Neural cell (in vitro differentiated cells): ENCODE measurements around the gene RIMS1. TPM values are rescaled to one million over a fixed set of nuclear protein-coding genes. Genes with fewer than 3 reads are reported as not detected.

Experiments
- H2AFZ ChIP-seq: fragments of 200-600, 300-800 bp; sonication (generic), shearing (Covaris generic); 2 replicates; pipeline ENCODE4 v1.6.0; 2014; ENCODE audit warnings: low read depth, mild to moderate bottlenecking, antibody characterized with exemption, low read length, moderate library complexity
- H3F3A ChIP-seq: fragments of 200-600 bp; shearing (Covaris generic); 2 replicates; pipeline ENCODE4 v1.6.1; 2016; ENCODE audit warnings: mild to moderate bottlenecking, moderate library complexity, mixed read lengths, antibody characterized with exemption, low read length; ENCODE audit not compliant: insufficient read depth, poor library complexity, severe bottlenecking
- H3K27ac ChIP-seq: fragments of 200-600, 300-800 bp; sonication (generic), shearing (Covaris generic); 2 replicates; pipeline ENCODE4 v1.5.1; 2014; ENCODE audit warnings: mild to moderate bottlenecking, low read length, moderate library complexity
- H3K27me3 ChIP-seq: fragments of 300-800, 200-600 bp; sonication (generic), shearing (Covaris generic); 2 replicates; pipeline ENCODE4 v1.6.0; 2014; ENCODE audit warnings: mild to moderate bottlenecking, low read depth, low read length, moderate library complexity; ENCODE audit not compliant: insufficient read depth
- H3K36me3 ChIP-seq: fragments of 300-800, 200-600 bp; sonication (generic), shearing (Covaris generic); 2 replicates; pipeline ENCODE4 v1.5.1; 2014; ENCODE audit warnings: mild to moderate bottlenecking, antibody characterized with exemption, low read length, moderate library complexity; ENCODE audit not compliant: insufficient read depth
- H3K4me2 ChIP-seq: fragments of 300-800, 200-600 bp; sonication (generic), shearing (Covaris generic); 2 replicates; pipeline ENCODE4 v1.6.0; 2014; ENCODE audit warnings: mild to moderate bottlenecking, low read length
- H3K4me3 ChIP-seq: fragments of 300-800, 200-600 bp; sonication (generic), shearing (Covaris generic); 2 replicates; pipeline ENCODE4 v1.5.1; 2014; ENCODE audit warnings: mild to moderate bottlenecking, low read length, moderate library complexity
- H3K79me2 ChIP-seq: fragments of 200-600 bp; shearing (Covaris generic); replicated peaks from 2 replicates; pipeline ENCODE4 v1.6.0; 2014; ENCODE audit warnings: mild to moderate bottlenecking, low read length, moderate library complexity; ENCODE audit not compliant: insufficient read depth
- H3K9ac ChIP-seq: fragments of 300-800, 200-600 bp; sonication (generic), shearing (Covaris generic); 2 replicates; pipeline ENCODE4 v1.6.1; 2016; ENCODE audit warnings: mild to moderate bottlenecking, low read length, mixed read lengths
- H3K9me2 ChIP-seq: fragments of 200-600 bp; shearing (Covaris generic); 2 replicates; pipeline ENCODE4 v1.6.1; 2016; ENCODE audit warnings: mild to moderate bottlenecking, low read length, mixed read lengths; ENCODE audit not compliant: insufficient read depth
- H3K9me3 ChIP-seq: fragments of 200-600, 300-800 bp; sonication (generic), shearing (Covaris generic); 2 replicates; pipeline ENCODE4 v1.6.1; 2016; ENCODE audit warnings: mild to moderate bottlenecking, mixed run types, low read length, moderate library complexity, mixed read lengths
- H4K20me1 ChIP-seq: fragments of 200-600 bp; shearing (Covaris generic); 2 replicates; pipeline ENCODE4 v1.6.1; 2016; ENCODE audit warnings: mild to moderate bottlenecking, mixed run types; ENCODE audit not compliant: insufficient read depth
- CTCF ChIP-seq: fragments of 450-650 bp; IDR thresholded peaks from 2 replicates; pipeline ENCODE4 v1.5.1; 2014; ENCODE audit warnings: antibody characterized with exemption, mild to moderate bottlenecking, moderate library complexity; ENCODE audit not compliant: poor library complexity, severe bottlenecking
- EP300 ChIP-seq: fragments of 450-650 bp; conservative IDR thresholded peaks from 2 replicates; pipeline ENCODE4 v1.6.1; 2014; ENCODE audit warnings: antibody characterized with exemption, mild to moderate bottlenecking, moderate library complexity; ENCODE audit not compliant: poor library complexity, severe bottlenecking
- EZH2 ChIP-seq: fragments of 200-600, 300-800 bp; shearing (Covaris generic), sonication (generic); IDR thresholded peaks from 2 replicates; pipeline ENCODE4 v1.6.1; 2014; ENCODE audit warnings: antibody characterized with exemption, low read length, borderline replicate concordance, mild to moderate bottlenecking; ENCODE audit not compliant: insufficient read depth, poor library complexity, severe bottlenecking
- MXI1 ChIP-seq: fragments of 450-650 bp; conservative IDR thresholded peaks from 2 replicates; pipeline ENCODE4 v1.6.1; 2014; ENCODE audit warnings: antibody characterized with exemption, mild to moderate bottlenecking; ENCODE audit not compliant: poor library complexity, severe bottlenecking
- POLR2AphosphoS5 ChIP-seq: IDR thresholded peaks from 2 replicates; pipeline ENCODE4 v1.6.1; 2012
- RAD21 ChIP-seq: fragments of 450-650 bp; conservative IDR thresholded peaks from 2 replicates; pipeline ENCODE4 v1.6.1; 2014; ENCODE audit warnings: antibody characterized with exemption, mild to moderate bottlenecking, moderate library complexity
- REST ChIP-seq: IDR thresholded peaks from 2 replicates; pipeline ENCODE4 v1.6.1; 2012; ENCODE audit warnings: borderline replicate concordance
- SMC3 ChIP-seq: fragments of 450-650 bp; conservative IDR thresholded peaks from 2 replicates; pipeline ENCODE4 v1.6.1; 2014; ENCODE audit warnings: antibody characterized with exemption, mild to moderate bottlenecking, moderate library complexity; ENCODE audit not compliant: poor library complexity
- TAF1 ChIP-seq: IDR thresholded peaks from 2 replicates; pipeline ENCODE4 v1.6.1; 2012; ENCODE audit warnings: low read depth
- polyA plus RNA-seq: library from polyadenylated mRNA; depleted of rRNA; stranded (reverse); fragments of >200 nt; gene quantifications from 2 replicates; pipeline ENCODE4 v1.2.3, GENCODE V29; 2014

The RIMS1 gene
- polyA plus RNA-seq, 1 donor from 2014 or later, result 17.8 TPM

- no peak overlapping the region for H2AFZ ChIP-seq
- H3K9ac ChIP-seq, result no peak overlapping the region
- no peak for TF ChIP-seq MXI1
- no peak for TF ChIP-seq SMC3
- no peak for TF ChIP-seq EP300
- no peaks in the 10 kb centered on the region for H4K20me1 ChIP-seq
- no peak overlapping the region for H3K4me2 ChIP-seq
- no peak overlapping the region for H3K27ac ChIP-seq
- no peaks in the 10 kb centered on the region for H3K9me2 ChIP-seq
- H3K4me3 ChIP-seq, result no peak overlapping the region
- no peaks in the 10 kb centered on the region for H3F3A ChIP-seq
- H3K27me3 ChIP-seq, result no peaks in the 10 kb centered on the region
- no peaks in the 10 kb centered on the region for H3K79me2 ChIP-seq
- no peaks in the 10 kb centered on the region for H3K9me3 ChIP-seq
- no peaks in the 10 kb centered on the region for H3K36me3 ChIP-seq
These were observed 27.3 kb downstream of the RIMS1 start for GRCh38 chr6:71913444-71914234.

GRCh38 chr6:71929047-71929446 lies 42.7 kb downstream of the RIMS1 start:
- Histone ChIP-seq H3K9me3 (no peaks in the 10 kb centered on the region), H3K9ac (no peak overlapping the region), H2AFZ (no peak overlapping the region), H3K36me3 (no peaks in the 10 kb centered on the region), H3K27me3 (no peaks in the 10 kb centered on the region), H3F3A (no peaks in the 10 kb centered on the region), H3K9me2 (no peaks in the 10 kb centered on the region), H4K20me1 (no peaks in the 10 kb centered on the region), H3K4me3 (no peak overlapping the region), H3K4me2 (no peak overlapping the region), H3K79me2 (no peaks in the 10 kb centered on the region), H3K27ac (no peak overlapping the region)
- TF ChIP-seq POLR2AphosphoS5, result no peak
- no peak for TF ChIP-seq REST
- TF ChIP-seq MXI1, result no peak
- no peak for TF ChIP-seq CTCF
- no peak for TF ChIP-seq RAD21
- no peak for TF ChIP-seq TAF1
- TF ChIP-seq EP300, result no peak

- no peak for TF ChIP-seq SMC3
- TF ChIP-seq CTCF, result no peak
- no peak for TF ChIP-seq POLR2AphosphoS5
- TF ChIP-seq EP300, result no peak
- TF ChIP-seq MXI1, result no peak
- no peak for TF ChIP-seq EZH2
- Histone ChIP-seq H3K9me2 (no peaks in the 10 kb centered on the region), H3K27ac (no peak overlapping the region), H3K4me2 (no peak overlapping the region), H3K79me2 (no peaks in the 10 kb centered on the region), H3K9me3 (no peaks in the 10 kb centered on the region), H3F3A (no peaks in the 10 kb centered on the region), H3K9ac (no peak overlapping the region), H2AFZ (no peak overlapping the region), H4K20me1 (no peaks in the 10 kb centered on the region), H3K36me3 (peaks cover 4% of the 10 kb centered on the region), H3K4me3 (no peak overlapping the region), H3K27me3 (no peaks in the 10 kb centered on the region)
These were observed 47.5 kb downstream of the RIMS1 start for GRCh38 chr6:71933881-71934280.
